GM08714 (cell line): ENCODE data around the gene CFAP74.
"Not testable (repeated sequence)": the region's sequence is repeated elsewhere in the genome, so short reads cannot be mapped to it uniquely, and the experiment has no call there.

Experiments used
- H3K4me3 ChIP-seq: fragments of 200-500 bp; sonication (Bioruptor generic); 2 replicates; pipeline ENCODE4 v1.5.1; 2014; ENCODE audit warnings: mild to moderate bottlenecking, low read length, inconsistent platforms
- ZNF274 ChIP-seq: IDR thresholded peaks from 2 replicates; pipeline ENCODE4 v1.6.1; 2012; ENCODE audit warnings: mild to moderate bottlenecking, low read depth, low read length

CFAP74 gene

DNA sequence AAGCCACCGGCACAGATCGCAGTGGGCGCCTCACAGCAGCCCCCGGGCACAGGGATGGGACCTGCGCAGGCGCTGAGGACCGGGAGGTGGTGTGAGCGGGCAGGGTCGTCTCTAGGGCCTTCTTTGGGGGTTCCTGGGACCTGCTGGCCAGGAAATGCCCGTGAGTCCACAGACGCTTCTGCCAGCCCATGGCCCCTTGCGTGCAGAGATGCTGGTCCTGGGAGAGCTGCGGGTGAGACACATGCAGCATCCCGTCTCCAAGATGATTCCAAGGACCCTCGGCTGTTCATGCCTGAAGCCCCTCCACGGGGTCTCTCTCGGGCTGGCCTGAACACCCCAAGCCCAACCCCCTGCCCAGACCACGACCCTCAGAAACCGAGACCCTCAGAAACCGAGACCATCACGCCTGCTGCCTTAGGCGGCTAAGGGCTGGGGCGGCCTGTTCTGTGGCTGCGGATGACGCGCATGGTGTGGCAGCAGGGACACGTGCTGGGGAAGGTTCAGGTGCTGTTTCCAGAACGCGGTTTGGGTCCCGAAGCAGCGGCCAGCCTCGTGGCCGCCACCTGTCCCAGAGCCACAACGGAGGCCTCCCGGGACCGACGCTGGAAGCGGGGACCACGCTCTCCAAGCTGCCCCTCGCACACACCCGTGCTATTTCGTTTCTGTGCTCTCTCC is 23.0 kb downstream of the CFAP74 start:
- no peak overlapping the region for H3K4me3 ChIP-seq
- TF ChIP-seq ZNF274: no peak

DNA sequence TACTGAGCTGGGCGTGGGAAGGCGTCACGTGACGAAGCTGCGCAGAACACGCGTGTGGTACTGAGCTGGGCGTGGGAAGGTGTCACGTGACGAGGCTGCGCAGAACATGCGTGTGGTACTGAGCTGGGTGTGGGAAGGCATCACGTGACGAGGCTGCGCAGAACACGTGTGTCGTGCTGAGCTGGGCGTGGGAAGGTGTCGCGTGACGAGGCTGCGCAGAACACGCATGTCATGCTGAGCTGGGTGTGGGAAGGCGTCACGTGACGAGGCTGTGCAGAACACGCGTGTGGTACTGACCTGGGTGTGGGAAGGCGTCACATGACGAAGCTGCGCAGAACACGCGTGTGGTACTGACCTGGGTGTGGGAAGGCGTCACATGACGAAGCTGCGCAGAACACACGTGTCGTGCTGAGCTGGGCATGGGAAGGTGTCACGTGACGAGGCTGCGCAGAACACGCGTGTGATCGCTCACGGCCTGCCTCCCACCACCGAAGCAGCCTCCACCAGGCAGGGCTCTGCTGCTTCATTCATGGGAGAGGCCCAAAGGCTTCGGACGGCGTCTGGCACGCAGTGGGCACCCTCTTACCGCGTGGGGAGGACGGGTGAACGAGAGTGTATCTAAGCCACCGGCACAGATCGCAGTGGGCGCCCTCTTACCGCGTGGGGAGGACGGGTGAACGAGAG is 24.0 kb downstream of the CFAP74 start:
- no peak overlapping the region for H3K4me3 ChIP-seq
- no peak for TF ChIP-seq ZNF274

- H3K4me3 ChIP-seq: not testable (repeated sequence)
Observed at GRCh38 chr1:1978690-1979481, 24.7 kb downstream of the CFAP74 start.

DNA sequence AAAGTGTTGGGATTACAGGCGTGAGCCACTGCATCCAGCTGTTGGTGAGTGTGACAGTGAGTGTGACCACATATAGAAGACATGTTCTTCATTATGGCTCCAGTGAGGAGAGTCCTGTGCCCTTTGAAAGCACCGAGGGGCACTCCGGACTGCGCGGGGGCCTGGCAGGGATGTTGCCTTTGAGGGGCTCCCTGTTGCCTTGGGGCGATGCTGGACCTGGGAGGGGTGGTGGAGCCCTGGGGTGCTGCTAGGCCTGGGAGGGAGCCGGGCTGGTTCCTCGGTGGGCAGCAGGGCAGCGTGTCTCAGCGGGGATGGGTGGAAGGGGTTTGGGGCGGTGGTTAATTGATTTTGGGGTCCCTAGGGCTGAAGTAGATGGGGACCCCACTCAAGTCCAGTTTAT is 25.5 kb downstream of the CFAP74 start:
- TF ChIP-seq ZNF274: no peak
- no peak overlapping the region for H3K4me3 ChIP-seq

- no peak for TF ChIP-seq ZNF274
- no peak overlapping the region for H3K4me3 ChIP-seq
Observed at GRCh38 chr1:1976031-1976430, 27.6 kb downstream of the CFAP74 start.

GRCh38 chr1:1975535-1975934 is 28.1 kb downstream of the CFAP74 start:
- TF ChIP-seq ZNF274: no peak
- H3K4me3 ChIP-seq: no peak overlapping the region

DNA sequence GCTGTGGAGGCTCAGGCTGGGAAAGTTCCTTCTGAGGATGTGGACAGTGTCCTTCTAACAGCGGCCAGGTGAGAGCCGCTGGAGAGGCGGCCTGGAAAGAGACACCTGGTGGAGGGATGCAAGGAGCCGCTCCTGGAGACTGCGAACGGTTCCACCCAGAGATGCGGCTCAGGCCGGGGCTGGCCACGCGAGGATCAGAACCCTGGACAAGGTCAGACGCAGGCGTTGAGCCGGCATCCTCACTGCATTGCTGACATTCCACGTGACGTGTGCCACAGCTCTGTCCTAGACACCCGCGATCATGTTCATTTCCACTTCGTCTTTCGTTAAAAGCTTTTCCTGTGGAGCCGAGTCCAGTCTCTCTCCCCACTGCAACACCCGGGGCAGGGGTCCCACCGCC is 28.8 kb downstream of the CFAP74 start:
- no peak for TF ChIP-seq ZNF274
- no peak overlapping the region for H3K4me3 ChIP-seq

DNA sequence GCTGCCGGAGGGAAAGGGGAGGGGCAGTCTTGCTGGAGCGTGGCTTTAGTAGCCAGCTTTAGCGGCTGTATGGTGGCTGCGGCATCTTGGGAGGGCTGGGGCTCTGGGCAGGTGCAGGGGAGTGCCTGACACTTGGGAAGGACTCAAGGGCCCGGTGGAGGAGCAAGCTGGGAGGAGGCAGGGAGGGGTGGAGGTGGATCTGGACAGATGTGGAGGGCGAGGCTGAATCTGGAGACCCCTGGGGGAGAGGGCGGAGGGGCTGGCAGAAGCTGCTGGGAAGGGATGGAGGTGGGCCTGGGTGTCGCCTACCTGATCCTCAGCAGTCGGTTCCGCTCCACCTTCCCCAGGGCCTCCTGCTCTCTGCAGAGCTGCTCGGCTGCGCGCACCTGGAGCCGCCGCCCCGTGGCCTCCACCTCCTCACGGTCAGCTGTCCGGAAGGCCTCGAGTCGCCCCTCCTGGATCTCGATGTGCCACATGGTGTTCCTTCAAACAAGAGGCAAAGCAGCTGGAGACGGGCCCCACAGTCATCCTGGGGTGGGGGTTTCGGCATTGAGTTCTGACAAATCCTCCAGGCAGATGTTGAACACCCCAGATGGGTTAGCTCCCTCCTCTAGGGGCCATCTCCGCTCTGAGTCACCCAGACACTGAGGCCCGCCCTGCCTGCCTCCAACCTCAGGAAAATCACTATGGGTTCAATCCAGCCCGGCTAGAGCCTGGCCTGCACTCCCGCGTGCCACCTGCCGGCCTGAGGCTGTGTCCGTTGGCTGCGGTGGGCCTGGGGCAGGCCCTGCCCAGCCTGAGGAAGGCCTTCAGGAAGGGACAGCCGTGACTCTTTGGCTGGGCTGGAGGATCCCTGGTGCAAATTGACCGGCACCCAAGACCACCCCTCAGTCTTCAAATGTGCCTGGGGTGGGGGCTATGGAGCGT is 29.6 kb downstream of the CFAP74 start:
- H3K4me3 ChIP-seq: no peak overlapping the region
- TF ChIP-seq ZNF274: no peak

DNA sequence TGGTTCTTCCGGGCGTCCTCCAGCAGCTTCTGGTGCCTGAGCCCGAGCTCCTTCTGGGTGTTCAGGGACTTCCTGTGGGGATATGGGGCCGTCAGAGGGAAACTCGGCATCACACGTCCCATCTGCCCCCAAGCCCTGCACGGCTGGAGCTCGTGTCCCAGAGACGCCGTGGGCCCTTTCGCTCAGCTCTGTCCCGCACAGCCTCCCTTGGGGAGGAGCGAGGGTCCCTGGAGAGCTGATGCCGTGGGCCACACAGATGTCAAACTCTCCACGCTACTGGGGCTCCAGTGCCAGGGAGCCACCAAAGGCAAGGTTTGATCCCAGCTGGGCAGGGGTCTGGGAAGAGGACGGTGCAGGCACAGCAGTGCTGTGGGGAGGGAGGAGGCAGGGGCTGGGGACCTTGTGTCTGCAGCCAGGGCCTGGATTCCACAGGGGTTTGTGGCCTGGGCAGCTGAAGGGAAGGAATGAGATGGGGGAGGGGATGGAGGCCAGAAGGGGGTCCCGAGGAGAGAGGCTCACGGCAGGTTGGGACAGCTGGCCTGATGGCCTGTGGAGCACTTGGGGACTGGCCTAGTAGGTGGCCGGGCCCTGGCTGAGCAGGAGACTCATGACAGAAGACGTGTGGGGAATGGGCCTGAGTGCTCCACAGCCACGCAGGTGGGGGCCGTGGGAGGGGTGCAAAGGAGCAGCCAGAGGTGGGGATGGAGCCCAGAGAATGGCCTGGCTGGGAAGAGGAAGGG is 30.4 kb downstream of the CFAP74 start:
- no peak overlapping the region for H3K4me3 ChIP-seq
- no peak for TF ChIP-seq ZNF274

DNA sequence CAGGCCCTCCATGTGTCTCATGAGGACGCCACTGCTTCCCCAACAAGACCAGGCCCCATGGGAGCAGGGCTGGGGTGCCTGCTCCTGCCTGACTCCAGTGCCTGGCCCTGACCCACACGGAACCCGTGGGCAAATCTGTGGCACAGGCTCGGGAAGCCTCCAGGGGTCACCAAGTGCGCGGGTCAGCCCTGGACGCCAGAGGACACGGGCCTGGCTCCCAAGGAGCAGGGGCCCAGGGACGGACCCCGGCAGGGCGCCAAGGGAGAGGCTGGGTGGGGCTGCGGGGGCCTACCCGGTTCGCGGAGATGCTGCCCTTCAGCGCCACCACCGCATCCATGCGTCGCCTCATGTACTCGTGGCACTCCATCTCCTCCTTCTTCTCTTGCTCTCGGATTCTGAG is 31.9 kb downstream of the CFAP74 start:
- no peak for TF ChIP-seq ZNF274
- H3K4me3 ChIP-seq: no peak overlapping the region

DNA sequence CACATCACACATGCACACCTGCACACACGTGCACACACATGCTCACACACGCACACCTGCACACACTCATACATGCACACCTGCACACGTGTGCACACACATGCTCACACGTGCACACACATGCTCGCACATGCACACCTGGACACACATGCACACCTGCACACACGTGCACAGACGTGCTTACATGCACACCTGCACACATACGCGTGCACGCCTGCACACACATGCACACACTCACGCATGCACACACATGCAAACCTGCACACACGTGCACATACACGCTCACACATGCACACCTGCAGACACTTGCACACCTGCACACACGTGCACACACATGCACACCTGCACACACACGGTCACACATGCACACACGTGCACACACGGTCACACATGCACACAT is 32.6 kb downstream of the CFAP74 start:
- no peak for TF ChIP-seq ZNF274

DNA sequence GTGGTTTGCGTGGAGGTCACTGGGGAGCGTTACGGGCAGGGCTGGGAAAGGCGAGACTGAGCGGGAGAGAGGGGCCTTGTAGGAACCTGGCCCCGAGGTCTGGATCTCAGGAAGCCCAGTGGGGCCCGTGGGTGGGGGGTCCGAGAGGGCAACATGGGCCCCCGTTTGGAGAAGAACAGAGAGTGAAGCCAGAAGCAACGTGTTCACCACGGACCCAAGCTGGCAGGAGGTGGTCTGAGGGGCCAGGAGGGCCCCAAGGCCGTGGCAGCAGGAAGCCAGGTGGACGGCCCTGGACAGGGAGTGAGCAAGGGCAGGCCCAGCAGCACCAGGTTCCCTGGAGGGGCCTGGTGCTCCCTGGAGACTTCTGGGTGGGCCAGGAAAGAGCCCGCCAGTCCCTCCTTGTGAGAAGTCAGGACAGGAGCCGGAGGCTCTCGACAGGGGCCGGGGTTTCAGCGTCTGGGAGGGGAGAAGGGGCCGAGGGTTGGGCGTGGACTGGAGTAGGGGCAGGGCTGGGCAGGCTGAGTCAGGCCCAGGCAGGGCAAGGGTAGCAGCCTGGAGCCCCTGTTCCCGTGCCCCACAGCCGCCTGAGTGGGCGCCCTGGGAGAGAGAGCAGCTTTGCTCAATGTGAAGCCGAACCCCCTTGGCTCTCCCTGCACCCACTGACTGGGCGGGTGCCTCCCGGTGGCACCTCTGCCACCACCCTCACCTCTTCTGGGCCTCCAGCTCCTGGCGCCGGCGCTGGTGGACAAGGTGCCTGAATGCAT is 33.5 kb downstream of the CFAP74 start:
- H3K4me3 ChIP-seq: no peak overlapping the region

More for the DNA sequence above, 32.6 kb downstream of the CFAP74 start:
- H3K4me3 ChIP-seq: no peak overlapping the region

GRCh38 chr1:1969505-1969900 is 34.1 kb downstream of the CFAP74 start:
- TF ChIP-seq ZNF274: no peak
- H3K4me3 ChIP-seq: no peak overlapping the region

More for the DNA sequence above, 33.5 kb downstream of the CFAP74 start:
- no peak for TF ChIP-seq ZNF274
